Measurements from ENCODE around the gene ARSI.

GRCh38 chr5:150309886-150310239 lies 7.2 kb upstream of the ARSI start:
- TF ChIP-seq POLR2A (IDR thresholded peaks at IDR 0.05) = no peak
- TF ChIP-seq EP300 (IDR thresholded peaks at IDR 0.05) = no peak

Data from tibial nerve (tissue), 3 donors.